Common myeloid progenitor, CD34-positive (primary cell): ENCODE data around the gene MED15.
"Not testable (repeated sequence)": the region's sequence is repeated elsewhere in the genome, so short reads cannot be mapped to it uniquely, and the experiment has no call there.

Source experiments
- CTCF ChIA-PET: fragments of 350-600 bp; sonication (Branson Sonifier 250); formaldehyde crosslinking; loops from one replicate; lab custom pipeline; 2021; ENCODE audit warnings: antibody characterized with exemption; lab: Charles Lee
- POLR2A ChIA-PET: fragments of 350-600 bp; sonication (Branson Sonifier 250); formaldehyde crosslinking; loops from one replicate; lab custom pipeline; 2021; ENCODE audit warnings: antibody characterized with exemption; lab: Charles Lee
- DNase-seq, 3 donors: peaks; one replicate each; pipeline versions ENCODE4 v3.0.0 to v3.0.0-alpha.2; 2013
- H3K27ac ChIP-seq, 2 experiments: 1 replicate in 1 of 2; 2 replicates in 1 of 2; pipeline ENCODE4 v1.7.0; 2013; ENCODE audit warnings: inconsistent platforms in 2 of 2, low read length in 2 of 2, mild to moderate bottlenecking in 2 of 2, low read depth in 1 of 2, moderate library complexity in 1 of 2; ENCODE audit not compliant: severe bottlenecking in 2 of 2, insufficient read depth in 1 of 2, poor library complexity in 1 of 2
- H3K27me3 ChIP-seq, 5 experiments: replicated peaks in 2 of 5; 1 replicate in 3 of 5; 2 replicates in 2 of 5; pipeline versions ENCODE4 v1.6.1 to v1.7.0; 2013; ENCODE audit warnings: low read length in 4 of 5, mild to moderate bottlenecking in 2 of 5, moderate library complexity in 2 of 5, inconsistent platforms in 1 of 5; ENCODE audit not compliant: insufficient read depth in 5 of 5, control insufficient read depth in 4 of 5
- H3K36me3 ChIP-seq, 4 experiments: 1 replicate in 2 of 4; 2 replicates in 2 of 4; pipeline versions ENCODE4 v1.6.1 to v1.7.0; 2013; ENCODE audit warnings: low read length in 3 of 4, control low read depth in 1 of 4, mild to moderate bottlenecking in 1 of 4; ENCODE audit not compliant: control insufficient read depth in 4 of 4, insufficient read depth in 4 of 4
- H3K4me1 ChIP-seq, 4 experiments: 1 replicate in 3 of 4; 2 replicates in 1 of 4; pipeline versions ENCODE4 v1.6.1 to v1.7.1; 2013; ENCODE audit warnings: low read length in 3 of 4, mild to moderate bottlenecking in 3 of 4, control low read depth in 1 of 4, inconsistent platforms in 1 of 4, moderate library complexity in 1 of 4; ENCODE audit not compliant: control insufficient read depth in 4 of 4, insufficient read depth in 4 of 4; ENCODE audit errors: control extremely low read depth in 1 of 4
- H3K4me3 ChIP-seq, 7 experiments: 1 replicate in 4 of 7; 2 replicates in 3 of 7; pipeline versions ENCODE4 v1.5.1 to v1.7.0; 2013; ENCODE audit warnings: mild to moderate bottlenecking in 7 of 7, low read length in 6 of 7, moderate library complexity in 6 of 7, inconsistent platforms in 2 of 7, low read depth in 2 of 7, control low read depth in 1 of 7; ENCODE audit not compliant: insufficient read depth in 4 of 7, control insufficient read depth in 1 of 7; ENCODE audit errors: extremely low read depth in 1 of 7
- H3K9me3 ChIP-seq, 5 experiments: 1 replicate in 4 of 5; 2 replicates in 1 of 5; pipeline versions ENCODE4 v1.6.1 to v1.7.1; 2013; ENCODE audit warnings: low read length in 4 of 5, mild to moderate bottlenecking in 2 of 5, inconsistent platforms in 1 of 5, low read depth in 1 of 5, moderate library complexity in 1 of 5; ENCODE audit not compliant: control insufficient read depth in 4 of 5, insufficient read depth in 2 of 5; ENCODE audit errors: control extremely low read depth in 1 of 5
- WGBS: methylation state at CpG from one replicate; pipeline ENCODE4 v1.1.5; 2013; ENCODE audit not compliant: insufficient coverage; 5-methylcytosine and 5-hydroxymethylcytosine counted together

MED15 gene

GRCh38 chr22:20619045-20619892, 111.9 kb downstream of the MED15 start:
- POLR2A ChIA-PET: no interaction called here

GRCh38 chr22:20619893-20620194, 112.4 kb downstream of the MED15 start:
- H3K4me1 ChIP-seq, H3K4me3 ChIP-seq, POLR2A ChIA-PET, H3K9me3 ChIP-seq, H3K27ac ChIP-seq, H3K27me3 ChIP-seq, H3K36me3 ChIP-seq, DNase-seq: not testable (repeated sequence)
- CTCF ChIA-PET: interaction anchor here (1.1 kb wide), 1 partner anchor 74 kb away, joined by 3 read pairs; no protein-coding TSS in a partner anchor
- WGBS: no CpG with 5 or more reads among the region's 1 CpG

More at GRCh38 chr22:20619045-20619892, 111.9 kb downstream of the MED15 start:
- H3K9me3 ChIP-seq: no peaks in the 10 kb centered on the region
- no peaks in the 10 kb centered on the region for H3K4me1 ChIP-seq
- H3K27ac ChIP-seq: no peak overlapping the region
- CTCF ChIA-PET: interaction anchor here (1.1 to 2.0 kb wide), 2 partner anchors 14 to 74 kb away, joined by 3 to 6 read pairs; no protein-coding TSS in a partner anchor
- H3K4me3 ChIP-seq: no peak overlapping the region
- DNase-seq: no peak
- peaks cover 0 to 3% (median 0%) of the 10 kb centered on the region in 5 experiments for H3K27me3 ChIP-seq
- 98% methylated on average over 7 of the region's 8 CpGs for WGBS
- no peaks in the 10 kb centered on the region for H3K36me3 ChIP-seq

GRCh38 chr22:20621162-20621561, 113.8 kb downstream of the MED15 start:
- Histone ChIP-seq H3K27ac (no peak overlapping the region), H3K9me3 (no peaks in the 10 kb centered on the region), H3K4me3 (no peak overlapping the region), H3K4me1 (no peaks in the 10 kb centered on the region), H3K36me3 (no peaks in the 10 kb centered on the region), H3K27me3 (peaks cover 0 to 3% (median 0%) of the 10 kb centered on the region in 5 experiments)
- WGBS: no CpG with 5 or more reads among the region's 1 CpG
- ChIA-PET CTCF (no interaction called here), POLR2A (no interaction called here)
- no peak for DNase-seq

GRCh38 chr22:20622650-20623339, 115.4 kb downstream of the MED15 start:
- Histone ChIP-seq H3K4me3 (no peak overlapping the region), H3K4me1 (no peaks in the 10 kb centered on the region), H3K27ac (no peak overlapping the region), H3K36me3 (no peaks in the 10 kb centered on the region), H3K9me3 (no peaks in the 10 kb centered on the region), H3K27me3 (peaks cover 0 to 10% (median 0%) of the 10 kb centered on the region in 5 experiments)
- CTCF ChIA-PET: no interaction called here
- POLR2A ChIA-PET: no interaction called here
- DNase-seq: no peak
- WGBS: 95% methylated on average over 11 of the region's 13 CpGs

GRCh38 chr22:20624161-20624616, 116.8 kb downstream of the MED15 start:
- DNase-seq: no peak
- no peak overlapping the region for H3K4me3 ChIP-seq
- no peaks in the 10 kb centered on the region for H3K36me3 ChIP-seq
- H3K27me3 ChIP-seq: peaks cover 0 to 10% (median 0%) of the 10 kb centered on the region in 5 experiments
- H3K27ac ChIP-seq: no peak overlapping the region
- no peaks in the 10 kb centered on the region for H3K4me1 ChIP-seq
- POLR2A ChIA-PET: no interaction called here
- CTCF ChIA-PET: no interaction called here
- H3K9me3 ChIP-seq: no peaks in the 10 kb centered on the region
- WGBS: 96% methylated on average over 5 of the region's 5 CpGs

- no peaks in the 10 kb centered on the region for H3K4me1 ChIP-seq
- ChIA-PET CTCF (no interaction called here), POLR2A (no interaction called here)
- DNase-seq: no peak
- H3K9me3 ChIP-seq: no peaks in the 10 kb centered on the region
- no peaks in the 10 kb centered on the region for H3K36me3 ChIP-seq
- peaks cover 0 to 10% (median 0%) of the 10 kb centered on the region in 5 experiments for H3K27me3 ChIP-seq
- 88% methylated on average over 1 of the region's 4 CpGs for WGBS
- H3K4me3 ChIP-seq: no peak overlapping the region
- H3K27ac ChIP-seq: no peak overlapping the region
These were observed 117.9 kb downstream of the MED15 start for GRCh38 chr22:20625270-20625669.

GRCh38 chr22:20626811-20627210, 119.4 kb downstream of the MED15 start:
- no peaks in the 10 kb centered on the region for H3K4me1 ChIP-seq
- 100% methylated on average over 4 of the region's 4 CpGs for WGBS
- peaks cover 0 to 7% (median 0%) of the 10 kb centered on the region in 5 experiments for H3K27me3 ChIP-seq
- H3K27ac ChIP-seq: no peak overlapping the region
- H3K9me3 ChIP-seq: no peaks in the 10 kb centered on the region
- CTCF ChIA-PET: no interaction called here
- H3K36me3 ChIP-seq: no peaks in the 10 kb centered on the region
- no peak overlapping the region for H3K4me3 ChIP-seq
- DNase-seq: no peak
- POLR2A ChIA-PET: no interaction called here
